DND-41 (cell line): ENCODE data around the gene CCZ1B.
"Not testable (repeated sequence)": the region's sequence is repeated elsewhere in the genome, so short reads cannot be mapped to it uniquely, and the experiment has no call there.

Experiments used
- ATAC-seq: fragments of 200-7000 bp; cut with Tn5 transposase; 3 replicates; pipeline ENCODE4 v1.9.1; 2021; ENCODE audit warnings: low read depth; ENCODE audit not compliant: insufficient read depth
- DNase-seq: peaks from one replicate; pipeline ENCODE4 v3.0.0-alpha.2; 2020
- H2AFZ ChIP-seq: 2 replicates; pipeline ENCODE4 v1.6.0; 2012; ENCODE audit warnings: low read depth, low read length
- H3K27ac ChIP-seq: 2 replicates; pipeline ENCODE4 v1.5.1; 2012; ENCODE audit warnings: low read length, inconsistent platforms
- H3K27me3 ChIP-seq: fragments of 200-600 bp; sonication (generic); 2 replicates; pipeline ENCODE4 v1.6.0; 2012; ENCODE audit warnings: low read length, mild to moderate bottlenecking, inconsistent platforms; ENCODE audit not compliant: insufficient read depth, poor library complexity
- H3K36me3 ChIP-seq: 2 replicates; pipeline ENCODE4 v1.5.1; 2012; ENCODE audit warnings: low read length, inconsistent platforms; ENCODE audit not compliant: insufficient read depth
- H3K4me1 ChIP-seq: 2 replicates; pipeline ENCODE4 v1.5.1; 2012; ENCODE audit warnings: mild to moderate bottlenecking, low read length; ENCODE audit not compliant: insufficient read depth
- H3K4me2 ChIP-seq: 2 replicates; pipeline ENCODE4 v1.6.0; 2012; ENCODE audit warnings: mild to moderate bottlenecking, moderate library complexity, low read length, inconsistent platforms; ENCODE audit not compliant: insufficient read depth
- H3K4me3 ChIP-seq, 2 experiments: fragments of 200-600 bp in 1 of 2; shearing (Covaris generic) in 1 of 2; 2 replicates each; pipeline ENCODE4 v1.5.1; 2012 to 2016; ENCODE audit warnings: inconsistent platforms in 2 of 2, low read length in 2 of 2, mild to moderate bottlenecking in 2 of 2, low read depth in 1 of 2, moderate library complexity in 1 of 2
- H3K79me2 ChIP-seq: 2 replicates; pipeline ENCODE4 v1.6.0; 2012; ENCODE audit warnings: low read length, inconsistent platforms; ENCODE audit not compliant: insufficient read depth
- H3K9ac ChIP-seq: 2 replicates; pipeline ENCODE4 v1.6.0; 2012; ENCODE audit warnings: low read depth, mild to moderate bottlenecking, inconsistent platforms, low read length, moderate library complexity
- H3K9me3 ChIP-seq: 2 replicates; pipeline ENCODE4 v1.5.1; 2012; ENCODE audit warnings: low read length, moderate library complexity, mild to moderate bottlenecking, inconsistent platforms; ENCODE audit not compliant: insufficient read depth, severe bottlenecking
- H4K20me1 ChIP-seq: 2 replicates; pipeline ENCODE4 v1.6.0; 2012; ENCODE audit warnings: low read length; ENCODE audit not compliant: insufficient read depth
- CTCF ChIP-seq: IDR thresholded peaks from 2 replicates; pipeline ENCODE4 v1.5.1; 2012; ENCODE audit warnings: borderline replicate concordance, low read length, moderate library complexity, mild to moderate bottlenecking; ENCODE audit not compliant: poor library complexity, severe bottlenecking; ENCODE audit errors: extremely low read depth
- EZH2 ChIP-seq: IDR thresholded peaks from 3 replicates; pipeline ENCODE4 v1.6.1; 2012; ENCODE audit warnings: borderline replicate concordance, low read depth, mild to moderate bottlenecking, moderate library complexity, low read length, inconsistent platforms; ENCODE audit not compliant: severe bottlenecking

The CCZ1B gene

GRCh38 chr7:6831018-6831725, 5.1 kb upstream of the CCZ1B start:
- no peak overlapping the region for H2AFZ ChIP-seq
- H3K36me3 ChIP-seq = no peaks in the 10 kb centered on the region
- no peak overlapping the region for H3K27ac ChIP-seq
- no peak overlapping the region for H3K9ac ChIP-seq
- peaks cover 7% of the 10 kb centered on the region; the same call in 1 of the 2 replicates for H3K4me1 ChIP-seq
- DNase-seq (no peak), ATAC-seq (no peak)
- H3K9me3 ChIP-seq = no peaks in the 10 kb centered on the region
- TF ChIP-seq CTCF (no peak), EZH2 (no peak)
- H3K79me2 ChIP-seq = no peaks in the 10 kb centered on the region
- no peaks in the 10 kb centered on the region for H4K20me1 ChIP-seq
- H3K4me3 ChIP-seq = no peak overlapping the region
- peaks cover 3% of the 10 kb centered on the region for H3K27me3 ChIP-seq
- no peak overlapping the region for H3K4me2 ChIP-seq

- ATAC-seq, DNase-seq, H3K27me3 ChIP-seq, H3K4me1 ChIP-seq, H2AFZ ChIP-seq, H3K4me3 ChIP-seq, H3K79me2 ChIP-seq, H3K9me3 ChIP-seq, H3K4me2 ChIP-seq, H3K9ac ChIP-seq, H4K20me1 ChIP-seq, H3K27ac ChIP-seq, H3K36me3 ChIP-seq: not testable (repeated sequence)
Observed at GRCh38 chr7:6830026-6830425, 4.0 kb upstream of the CCZ1B start.

GRCh38 chr7:6829616-6830015, 3.5 kb upstream of the CCZ1B start:
- H3K27ac ChIP-seq, H4K20me1 ChIP-seq, H3K4me3 ChIP-seq, H3K4me2 ChIP-seq, H2AFZ ChIP-seq, H3K79me2 ChIP-seq, H3K27me3 ChIP-seq, ATAC-seq, H3K9me3 ChIP-seq, DNase-seq, H3K9ac ChIP-seq, H3K36me3 ChIP-seq: not testable (repeated sequence)
- peaks cover 12% of the 10 kb centered on the region; the same call in 1 of the 2 replicates for H3K4me1 ChIP-seq

- not testable (repeated sequence) for H3K9me3 ChIP-seq, H3K4me3 ChIP-seq, ATAC-seq, H3K27ac ChIP-seq, DNase-seq, H3K9ac ChIP-seq, H3K27me3 ChIP-seq, H4K20me1 ChIP-seq, H3K36me3 ChIP-seq, H2AFZ ChIP-seq, H3K79me2 ChIP-seq
- H3K4me1 ChIP-seq = peaks cover 12% of the 10 kb centered on the region; the same call in 1 of the 2 replicates
- 0 out of 2 replicates have a peak overlapping the region, but pooled peaks have one; percentile 60 for H3K4me2 ChIP-seq
Observed at GRCh38 chr7:6827180-6827579, 1.1 kb upstream of the CCZ1B start.

GRCh38 chr7:6825236-6826125, 594 bp downstream of the CCZ1B start:
- H4K20me1 ChIP-seq, H3K27ac ChIP-seq: not testable (repeated sequence)

GRCh38 chr7:6821622-6822021, 4.5 kb downstream of the CCZ1B start:
- H3K27me3 ChIP-seq, H3K4me1 ChIP-seq, H3K4me2 ChIP-seq, ATAC-seq, H3K9me3 ChIP-seq, DNase-seq, H3K27ac ChIP-seq, H4K20me1 ChIP-seq, H3K79me2 ChIP-seq, H3K4me3 ChIP-seq, H3K9ac ChIP-seq, H2AFZ ChIP-seq: not testable (repeated sequence)
- H3K36me3 ChIP-seq = peaks cover 18% of the 10 kb centered on the region

More at GRCh38 chr7:6825236-6826125, 594 bp downstream of the CCZ1B start:
- not testable (repeated sequence) for H3K27me3 ChIP-seq, H3K9me3 ChIP-seq, DNase-seq, H2AFZ ChIP-seq, H3K79me2 ChIP-seq
- Histone ChIP-seq H3K9ac (peak overlapping the region; percentile 60), H3K4me2 (peak overlapping the region; percentile 51), H3K4me1 (peaks cover 12% of the 10 kb centered on the region; the same call in 1 of the 2 replicates), H3K36me3 (peaks cover 12% of the 10 kb centered on the region; the same call in 1 of the 2 replicates), H3K4me3 (peak overlapping the region in 1 of 2 experiments; percentile 52; a peak in 2 of 4 replicates)
- peak; percentile 39; the same call in 2 of the 3 replicates for ATAC-seq

GRCh38 chr7:6815470-6815869, 10.6 kb downstream of the CCZ1B start:
- not testable (repeated sequence) for H3K9ac ChIP-seq, H2AFZ ChIP-seq, H3K79me2 ChIP-seq, H3K4me1 ChIP-seq, H4K20me1 ChIP-seq, ATAC-seq, H3K4me3 ChIP-seq, H3K9me3 ChIP-seq, H3K4me2 ChIP-seq, H3K27me3 ChIP-seq, DNase-seq, H3K27ac ChIP-seq
- peaks cover 19% of the 10 kb centered on the region for H3K36me3 ChIP-seq
